T-helper 1 cell treated with Interleukin-12 subunit alpha and Interleukin-12 subunit beta and Interleukin-4 antibody, amounts not matched to agents 30 μg/mL and 1 μg/mL, for 36 hours (primary cell): Measurements from ENCODE around the gene ABL1.
"Not testable (repeated sequence)": the region's sequence is repeated elsewhere in the genome, so short reads cannot be mapped to it uniquely, and the experiment has no call there.

ENCODE experiments used
- H3K27ac Mint-ChIP-seq: one replicate; pipeline ENCODE4 v1.8.0; 2021; ENCODE audit warnings: mild to moderate bottlenecking, mixed read lengths
- H3K27me3 Mint-ChIP-seq: one replicate; pipeline ENCODE4 v1.8.0; 2021; ENCODE audit warnings: low read depth, mixed read lengths
- H3K36me3 Mint-ChIP-seq: one replicate; pipeline ENCODE4 v1.8.0; 2021; ENCODE audit warnings: low read depth, mixed read lengths
- H3K4me1 Mint-ChIP-seq: one replicate; pipeline ENCODE4 v1.8.0; 2021; ENCODE audit warnings: low read depth, mixed read lengths
- H3K4me3 Mint-ChIP-seq: one replicate; pipeline ENCODE4 v1.8.0; 2021; ENCODE audit warnings: mild to moderate bottlenecking, moderate library complexity, mixed read lengths
- H3K9me3 Mint-ChIP-seq: one replicate; pipeline ENCODE4 v1.8.0; 2021; ENCODE audit warnings: mixed read lengths

ABL1 gene

GRCh38 chr9:130837002-130837511, 2.0 kb downstream of the ABL1 start:
- Mint-ChIP-seq H3K9me3 (no peaks in the 10 kb centered on the region), H3K4me3 (peak overlapping the region; percentile 44)

GRCh38 chr9:130837643-130838042, 2.6 kb downstream of the ABL1 start:
- Mint-ChIP-seq H3K27ac (no peak overlapping the region), H3K4me1 (peaks cover 21% of the 10 kb centered on the region)

More at GRCh38 chr9:130837002-130837511, 2.0 kb downstream of the ABL1 start:
- Mint-ChIP-seq H3K27ac (no peak overlapping the region), H3K4me1 (peaks cover 20% of the 10 kb centered on the region), H3K36me3 (no peaks in the 10 kb centered on the region), H3K27me3 (peaks cover 13% of the 10 kb centered on the region)

GRCh38 chr9:130839132-130840111, 4.4 kb downstream of the ABL1 start:
- no peak overlapping the region for H3K27ac Mint-ChIP-seq
- no peaks in the 10 kb centered on the region for H3K9me3 Mint-ChIP-seq
- H3K36me3 Mint-ChIP-seq = no peaks in the 10 kb centered on the region
- peaks cover 20% of the 10 kb centered on the region for H3K4me1 Mint-ChIP-seq
- no peak overlapping the region for H3K4me3 Mint-ChIP-seq
- peaks cover 3% of the 10 kb centered on the region for H3K27me3 Mint-ChIP-seq

More at GRCh38 chr9:130837643-130838042, 2.6 kb downstream of the ABL1 start:
- Mint-ChIP-seq H3K4me3 (no peak overlapping the region), H3K9me3 (no peaks in the 10 kb centered on the region), H3K36me3 (no peaks in the 10 kb centered on the region), H3K27me3 (peaks cover 9% of the 10 kb centered on the region)

GRCh38 chr9:130842545-130842944, 7.5 kb downstream of the ABL1 start:
- H3K27me3 Mint-ChIP-seq = no peaks in the 10 kb centered on the region
- H3K4me1 Mint-ChIP-seq = peaks cover 9% of the 10 kb centered on the region
- no peaks in the 10 kb centered on the region for H3K9me3 Mint-ChIP-seq
- no peak overlapping the region for H3K27ac Mint-ChIP-seq
- H3K36me3 Mint-ChIP-seq = no peaks in the 10 kb centered on the region
- no peak overlapping the region for H3K4me3 Mint-ChIP-seq

GRCh38 chr9:130843049-130843908, 8.2 kb downstream of the ABL1 start:
- no peaks in the 10 kb centered on the region for H3K27me3 Mint-ChIP-seq
- no peak overlapping the region for H3K27ac Mint-ChIP-seq
- peaks cover 9% of the 10 kb centered on the region for H3K4me1 Mint-ChIP-seq
- H3K36me3 Mint-ChIP-seq = no peaks in the 10 kb centered on the region
- no peak overlapping the region for H3K4me3 Mint-ChIP-seq
- no peaks in the 10 kb centered on the region for H3K9me3 Mint-ChIP-seq

GRCh38 chr9:130844044-130844451, 9.0 kb downstream of the ABL1 start:
- Mint-ChIP-seq H3K4me3 (no peak overlapping the region), H3K27ac (no peak overlapping the region), H3K9me3 (no peaks in the 10 kb centered on the region), H3K36me3 (no peaks in the 10 kb centered on the region), H3K4me1 (peaks cover 9% of the 10 kb centered on the region), H3K27me3 (no peaks in the 10 kb centered on the region)

- no peaks in the 10 kb centered on the region for H3K9me3 Mint-ChIP-seq
- H3K4me1 Mint-ChIP-seq = peaks cover 9% of the 10 kb centered on the region
- H3K36me3 Mint-ChIP-seq = no peaks in the 10 kb centered on the region
- H3K4me3 Mint-ChIP-seq = no peak overlapping the region
- H3K27ac Mint-ChIP-seq = no peak overlapping the region
- no peaks in the 10 kb centered on the region for H3K27me3 Mint-ChIP-seq
Observed at GRCh38 chr9:130845254-130845653, 10.2 kb downstream of the ABL1 start.

GRCh38 chr9:130845901-130846481, 10.9 kb downstream of the ABL1 start:
- H3K36me3 Mint-ChIP-seq = no peaks in the 10 kb centered on the region
- no peak overlapping the region for H3K27ac Mint-ChIP-seq
- no peaks in the 10 kb centered on the region for H3K27me3 Mint-ChIP-seq
- no peak overlapping the region for H3K4me3 Mint-ChIP-seq
- H3K4me1 Mint-ChIP-seq = peaks cover 9% of the 10 kb centered on the region
- no peaks in the 10 kb centered on the region for H3K9me3 Mint-ChIP-seq

- Mint-ChIP-seq H3K9me3 (no peaks in the 10 kb centered on the region), H3K36me3 (no peaks in the 10 kb centered on the region), H3K4me1 (peaks cover 8% of the 10 kb centered on the region), H3K27me3 (no peaks in the 10 kb centered on the region), H3K27ac (no peak overlapping the region), H3K4me3 (no peak overlapping the region)
Observed at GRCh38 chr9:130846487-130847305, 11.6 kb downstream of the ABL1 start.

- no peaks in the 10 kb centered on the region for H3K9me3 Mint-ChIP-seq
- H3K36me3 Mint-ChIP-seq = no peaks in the 10 kb centered on the region
- H3K4me1 Mint-ChIP-seq = peaks cover 4% of the 10 kb centered on the region
- no peak overlapping the region for H3K27ac Mint-ChIP-seq
- no peak overlapping the region for H3K4me3 Mint-ChIP-seq
- H3K27me3 Mint-ChIP-seq = no peaks in the 10 kb centered on the region
Observed at GRCh38 chr9:130847306-130848217, 12.5 kb downstream of the ABL1 start.

- H3K36me3 Mint-ChIP-seq, H3K27ac Mint-ChIP-seq, H3K4me3 Mint-ChIP-seq, H3K9me3 Mint-ChIP-seq, H3K4me1 Mint-ChIP-seq, H3K27me3 Mint-ChIP-seq: not testable (repeated sequence)
Observed at GRCh38 chr9:130848514-130848913, 13.5 kb downstream of the ABL1 start.

- Mint-ChIP-seq H3K9me3 (no peaks in the 10 kb centered on the region), H3K36me3 (no peaks in the 10 kb centered on the region), H3K27me3 (no peaks in the 10 kb centered on the region), H3K27ac (no peak overlapping the region), H3K4me3 (no peak overlapping the region), H3K4me1 (no peaks in the 10 kb centered on the region)
Observed at GRCh38 chr9:130849356-130849755, 14.3 kb downstream of the ABL1 start.

- Mint-ChIP-seq H3K4me3 (no peak overlapping the region), H3K27me3 (no peaks in the 10 kb centered on the region), H3K9me3 (no peaks in the 10 kb centered on the region), H3K4me1 (no peaks in the 10 kb centered on the region), H3K27ac (no peak overlapping the region), H3K36me3 (no peaks in the 10 kb centered on the region)
Observed at GRCh38 chr9:130852801-130853200, 17.7 kb downstream of the ABL1 start.
